HEK293 (cell line): Measurements from ENCODE around the gene LRRFIP1.

Source experiments
- CTCF ChIP-seq: fragments of 450-650 bp; formaldehyde crosslinking; IDR thresholded peaks from 2 replicates; pipeline ENCODE4 v1.5.1; 2016; ENCODE audit warnings: missing biosample characterization, missing genetic modification characterization
- ZNF473 ChIP-seq: fragments of 450-650 bp; formaldehyde crosslinking; IDR thresholded peaks from 2 replicates; pipeline ENCODE4 v1.5.1; 2017; ENCODE audit warnings: missing biosample characterization, missing genetic modification characterization

DNA sequence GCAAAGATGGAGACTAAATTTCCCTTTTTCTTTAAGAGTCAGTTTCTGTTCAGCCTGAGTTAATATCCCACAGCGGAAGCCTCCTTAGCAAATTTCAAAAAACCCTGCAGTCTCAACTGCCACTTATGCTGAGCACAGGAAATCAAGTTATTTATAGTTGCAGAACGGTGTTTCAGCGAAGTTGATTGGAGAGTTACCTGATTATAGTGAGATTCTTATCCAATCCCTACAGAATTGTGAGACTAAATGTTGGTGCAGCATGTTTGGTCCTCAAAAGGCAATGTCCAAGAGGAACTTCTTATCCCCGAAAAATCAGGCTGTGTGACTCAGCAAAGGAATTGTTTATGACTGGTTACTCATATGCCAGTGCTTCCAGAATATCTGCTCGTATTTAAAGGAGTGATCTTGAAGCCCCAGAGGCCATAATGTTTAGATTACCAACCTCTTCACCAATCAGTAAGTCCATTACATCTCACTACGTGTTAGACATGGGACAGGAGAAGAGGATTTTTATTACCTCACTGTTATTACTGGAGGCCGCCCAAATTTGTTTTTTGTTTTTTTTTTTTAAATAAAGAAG lies 67.9 kb downstream of the LRRFIP1 start:
- TF ChIP-seq CTCF (no peak), ZNF473 (tag by site-specific recombination) (no peak)
